ENCODE measurements around the gene TBP.

TBP gene

DNA sequence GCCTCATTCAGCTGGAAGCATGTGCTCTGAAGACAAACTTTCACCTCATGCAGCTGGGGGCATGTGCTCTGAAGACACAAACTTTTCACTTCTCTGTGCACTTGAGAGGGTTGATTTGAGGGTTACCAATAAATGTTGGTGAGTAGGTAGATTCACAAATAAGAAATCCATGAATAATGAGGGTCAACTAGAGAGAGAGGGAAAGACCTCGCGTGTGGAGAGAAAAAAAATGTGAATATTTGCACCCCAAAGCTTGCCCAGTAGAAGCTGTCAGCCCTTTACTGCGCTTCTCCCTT, 44.5 kb upstream of the TBP start:
- Histone ChIP-seq H3K27me3 (peaks cover 31% of the 10 kb centered on the region), H3K4me3 (ENCODE audit: low read depth in 1 of 2, low read length in 1 of 2) (no peak overlapping the region), H3K36me3 (no peaks in the 10 kb centered on the region), H3K4me1 (ENCODE audit: control insufficient read depth in 1 of 2, insufficient read depth in 1 of 2, low read depth in 1 of 2, low read length in 1 of 2) (no peaks in the 10 kb centered on the region), H3K9me3 (no peaks in the 10 kb centered on the region), H3K27ac (no peak overlapping the region)
- TF ChIP-seq, protein P1, sequence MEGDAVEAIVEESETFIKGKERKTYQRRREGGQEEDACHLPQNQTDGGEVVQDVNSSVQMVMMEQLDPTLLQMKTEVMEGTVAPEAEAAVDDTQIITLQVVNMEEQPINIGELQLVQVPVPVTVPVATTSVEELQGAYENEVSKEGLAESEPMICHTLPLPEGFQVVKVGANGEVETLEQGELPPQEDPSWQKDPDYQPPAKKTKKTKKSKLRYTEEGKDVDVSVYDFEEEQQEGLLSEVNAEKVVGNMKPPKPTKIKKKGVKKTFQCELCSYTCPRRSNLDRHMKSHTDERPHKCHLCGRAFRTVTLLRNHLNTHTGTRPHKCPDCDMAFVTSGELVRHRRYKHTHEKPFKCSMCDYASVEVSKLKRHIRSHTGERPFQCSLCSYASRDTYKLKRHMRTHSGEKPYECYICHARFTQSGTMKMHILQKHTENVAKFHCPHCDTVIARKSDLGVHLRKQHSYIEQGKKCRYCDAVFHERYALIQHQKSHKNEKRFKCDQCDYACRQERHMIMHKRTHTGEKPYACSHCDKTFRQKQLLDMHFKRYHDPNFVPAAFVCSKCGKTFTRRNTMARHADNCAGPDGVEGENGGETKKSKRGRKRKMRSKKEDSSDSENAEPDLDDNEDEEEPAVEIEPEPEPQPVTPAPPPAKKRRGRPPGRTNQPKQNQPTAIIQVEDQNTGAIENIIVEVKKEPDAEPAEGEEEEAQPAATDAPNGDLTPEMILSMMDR (IDR thresholded peaks at IDR 0.05): no peak

- H3K36me3 ChIP-seq: no peaks in the 10 kb centered on the region
- no peaks in the 10 kb centered on the region for H3K4me1 ChIP-seq (ENCODE audit: control insufficient read depth in 1 of 2, insufficient read depth in 1 of 2, low read depth in 1 of 2, low read length in 1 of 2)
- peaks cover 22% of the 10 kb centered on the region for H3K27me3 ChIP-seq
- no peaks in the 10 kb centered on the region for H3K9me3 ChIP-seq
- TF ChIP-seq, protein P1 (IDR thresholded peaks at IDR 0.05): no peak
- H3K27ac ChIP-seq: no peak overlapping the region
- no peak overlapping the region for H3K4me3 ChIP-seq (ENCODE audit: low read depth in 1 of 2, low read length in 1 of 2)
These were observed 43.5 kb upstream of the TBP start for GRCh38 chr6:170510631-170511030.

DNA sequence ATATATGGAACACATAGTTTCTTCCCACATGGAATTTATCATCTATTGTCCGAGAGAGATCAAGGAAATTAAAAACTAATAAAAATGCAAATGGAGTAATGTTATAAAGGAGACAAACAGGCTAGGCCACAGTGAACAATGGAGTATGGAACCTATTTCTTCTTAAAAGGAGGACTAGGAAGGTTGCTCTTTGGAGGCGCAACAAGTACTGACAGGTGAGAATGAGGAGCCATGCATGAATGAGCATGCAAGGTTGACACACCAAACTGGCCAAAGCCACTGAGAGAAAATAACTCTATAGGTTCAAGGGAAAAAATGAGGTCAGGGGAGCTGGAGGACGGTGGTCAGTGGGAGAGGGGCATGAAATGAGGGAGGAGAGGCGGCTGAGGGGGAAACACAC, 41.9 kb upstream of the TBP start:
- Histone ChIP-seq H3K4me3 (ENCODE audit: low read depth in 1 of 2, low read length in 1 of 2) (no peak overlapping the region), H3K27me3 (peaks cover 21% of the 10 kb centered on the region), H3K4me1 (ENCODE audit: control insufficient read depth in 1 of 2, insufficient read depth in 1 of 2, low read depth in 1 of 2, low read length in 1 of 2) (no peaks in the 10 kb centered on the region), H3K27ac (no peak overlapping the region), H3K36me3 (no peaks in the 10 kb centered on the region), H3K9me3 (no peaks in the 10 kb centered on the region)
- TF ChIP-seq, protein P1 (IDR thresholded peaks at IDR 0.05): no peak

- H3K36me3 ChIP-seq: no peaks in the 10 kb centered on the region
- no peak overlapping the region for H3K27ac ChIP-seq
- TF ChIP-seq, protein P1 (IDR thresholded peaks at IDR 0.05): no peak
- H3K27me3 ChIP-seq: peaks cover 30% of the 10 kb centered on the region
- no peaks in the 10 kb centered on the region for H3K9me3 ChIP-seq
- no peaks in the 10 kb centered on the region for H3K4me1 ChIP-seq (ENCODE audit: control insufficient read depth in 1 of 2, insufficient read depth in 1 of 2, low read depth in 1 of 2, low read length in 1 of 2)
- H3K4me3 ChIP-seq (ENCODE audit: low read depth in 1 of 2, low read length in 1 of 2): no peak overlapping the region
These were observed 39.3 kb upstream of the TBP start for GRCh38 chr6:170514908-170515307.

DNA sequence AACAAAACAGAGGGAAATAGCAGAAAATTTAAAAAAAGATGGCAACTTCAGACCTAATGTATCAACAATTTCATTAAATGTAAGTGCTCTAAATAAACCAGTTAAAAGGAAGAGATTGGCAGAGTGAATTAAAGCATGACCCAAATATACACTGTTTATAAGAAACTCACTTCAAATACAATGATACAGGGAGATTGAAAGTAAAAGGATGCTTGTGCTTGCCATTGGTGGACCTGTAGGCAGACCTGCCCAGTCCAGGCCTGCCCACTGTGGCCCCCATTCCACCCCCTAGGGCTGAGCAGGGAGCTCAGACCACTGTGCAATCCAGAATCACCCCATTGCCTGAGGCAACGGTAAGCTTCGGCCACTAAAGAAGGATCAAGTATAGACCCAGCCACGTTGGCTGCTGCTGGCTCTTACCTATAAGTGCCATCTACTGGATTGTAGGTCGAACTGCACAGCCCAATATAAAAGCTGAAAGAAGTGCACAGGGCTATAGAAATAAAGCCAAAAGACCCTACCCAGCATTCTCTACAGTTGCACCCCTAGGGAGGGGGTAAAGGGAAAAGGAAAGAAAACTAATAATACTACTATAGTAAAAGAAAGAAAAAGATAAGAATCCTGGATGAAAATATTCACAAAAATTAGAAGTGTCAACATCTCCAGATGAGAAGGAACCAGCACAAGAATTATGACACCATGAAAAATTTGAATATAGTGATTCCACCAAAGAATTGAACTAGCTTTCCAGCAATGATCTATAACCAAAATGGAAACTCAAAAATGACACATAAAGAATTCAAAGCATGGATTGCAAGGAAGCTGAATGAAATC, 37.2 kb upstream of the TBP start:
- no peaks in the 10 kb centered on the region for H3K36me3 ChIP-seq
- H3K27me3 ChIP-seq: peaks cover 30% of the 10 kb centered on the region
- H3K4me3 ChIP-seq (ENCODE audit: low read depth in 1 of 2, low read length in 1 of 2): no peak overlapping the region
- H3K27ac ChIP-seq: no peak overlapping the region
- H3K4me1 ChIP-seq (ENCODE audit: control insufficient read depth in 1 of 2, insufficient read depth in 1 of 2, low read depth in 1 of 2, low read length in 1 of 2): no peaks in the 10 kb centered on the region
- H3K9me3 ChIP-seq: no peaks in the 10 kb centered on the region
- TF ChIP-seq, protein P1 (IDR thresholded peaks at IDR 0.05): no peak

All from neutrophil (primary cell).